ENCODE results near the gene CYREN. TPM values are rescaled to one million over a fixed set of nuclear protein-coding genes. Genes with fewer than 3 reads are reported as not detected.

The CYREN gene
- total and polyA plus RNA-seq, 4 donors, result 22.4 to 50.2 (median 39.7) TPM

DNA sequence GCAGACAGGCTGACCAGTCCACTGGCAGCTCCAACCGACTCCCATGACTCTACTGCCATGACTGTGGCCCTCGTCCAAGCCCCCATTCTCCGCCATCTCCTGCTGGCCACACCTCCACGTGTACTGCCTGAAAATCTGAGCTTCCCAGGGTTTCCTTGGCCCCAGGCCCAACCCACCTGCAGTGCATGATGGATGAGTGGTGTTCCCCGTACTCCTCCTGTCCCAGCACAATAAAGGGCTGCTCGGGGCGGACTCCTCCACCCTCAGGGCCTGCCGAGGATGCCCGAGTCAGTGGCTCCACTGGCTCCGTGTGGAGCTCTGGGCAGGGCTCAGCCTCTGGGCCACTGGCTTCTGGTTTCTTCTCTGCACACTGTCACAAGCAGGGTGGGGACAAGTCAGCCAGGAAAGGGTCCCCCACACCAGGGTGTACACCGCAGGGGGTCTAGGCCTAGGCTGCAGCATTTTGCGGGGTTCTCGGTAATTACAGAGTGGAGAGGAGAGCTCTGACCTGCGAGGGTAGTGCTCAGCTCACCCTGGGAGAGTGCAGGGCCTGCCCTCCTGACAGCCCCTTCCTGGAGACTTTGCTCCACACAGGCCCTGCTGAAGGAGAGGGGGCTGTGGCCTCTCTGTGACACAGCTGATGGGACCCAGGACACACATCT lies 25.6 kb upstream of the CYREN start:
- peaks cover 0 to 6% (median 5%) of the 10 kb centered on the region in 5 donors for H3K4me1 ChIP-seq (ENCODE audit: control insufficient read depth in 5 of 5, insufficient read depth in 5 of 5, low read length in 5 of 5)
- H3K4me3 ChIP-seq, result no peak overlapping the region
- no peaks in the 10 kb centered on the region for H3K27me3 ChIP-seq (ENCODE audit: control insufficient read depth in 3 of 3, insufficient read depth in 3 of 3, low read length in 2 of 3)
- peaks cover 0 to 2% (median 0%) of the 10 kb centered on the region in 4 donors for H3K9me3 ChIP-seq (ENCODE audit: control insufficient read depth in 4 of 4, insufficient read depth in 3 of 4, low read length in 3 of 4)
- DNase-seq (no peak), ATAC-seq (ENCODE audit: insufficient read depth, low FRiP score) (no peak)
- H3K9ac ChIP-seq (ENCODE audit: insufficient read depth in 1 of 2, low read length in 2 of 2), result no peak overlapping the region
- 96 to 98% methylated on average over 14 of the region's 14 CpGs for WGBS, 2 donors
- H3K27ac ChIP-seq (ENCODE audit: low read depth in 1 of 2, low read length in 1 of 2), result no peak overlapping the region
- TF ChIP-seq, protein P1, sequence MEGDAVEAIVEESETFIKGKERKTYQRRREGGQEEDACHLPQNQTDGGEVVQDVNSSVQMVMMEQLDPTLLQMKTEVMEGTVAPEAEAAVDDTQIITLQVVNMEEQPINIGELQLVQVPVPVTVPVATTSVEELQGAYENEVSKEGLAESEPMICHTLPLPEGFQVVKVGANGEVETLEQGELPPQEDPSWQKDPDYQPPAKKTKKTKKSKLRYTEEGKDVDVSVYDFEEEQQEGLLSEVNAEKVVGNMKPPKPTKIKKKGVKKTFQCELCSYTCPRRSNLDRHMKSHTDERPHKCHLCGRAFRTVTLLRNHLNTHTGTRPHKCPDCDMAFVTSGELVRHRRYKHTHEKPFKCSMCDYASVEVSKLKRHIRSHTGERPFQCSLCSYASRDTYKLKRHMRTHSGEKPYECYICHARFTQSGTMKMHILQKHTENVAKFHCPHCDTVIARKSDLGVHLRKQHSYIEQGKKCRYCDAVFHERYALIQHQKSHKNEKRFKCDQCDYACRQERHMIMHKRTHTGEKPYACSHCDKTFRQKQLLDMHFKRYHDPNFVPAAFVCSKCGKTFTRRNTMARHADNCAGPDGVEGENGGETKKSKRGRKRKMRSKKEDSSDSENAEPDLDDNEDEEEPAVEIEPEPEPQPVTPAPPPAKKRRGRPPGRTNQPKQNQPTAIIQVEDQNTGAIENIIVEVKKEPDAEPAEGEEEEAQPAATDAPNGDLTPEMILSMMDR (IDR thresholded peaks at IDR 0.05; ENCODE audit: control extremely low read depth, extremely low read depth), result no peak
- peaks cover 23 to 56% (median 30%) of the 10 kb centered on the region in 4 donors for H3K36me3 ChIP-seq (ENCODE audit: control insufficient read depth in 4 of 4, insufficient read depth in 4 of 4, low read length in 4 of 4)

- DNase-seq (no peak), ATAC-seq (ENCODE audit: insufficient read depth, low FRiP score) (no peak)
- 91 to 94% methylated on average over 4 of the region's 4 CpGs for WGBS, 2 donors
- TF ChIP-seq, protein P1 (IDR thresholded peaks at IDR 0.05; ENCODE audit: control extremely low read depth, extremely low read depth), result no peak
- Histone ChIP-seq H3K27ac (ENCODE audit: low read depth in 1 of 2, low read length in 1 of 2) (no peak overlapping the region), H3K27me3 (ENCODE audit: control insufficient read depth in 3 of 3, insufficient read depth in 3 of 3, low read length in 2 of 3) (no peaks in the 10 kb centered on the region), H3K4me1 (ENCODE audit: control insufficient read depth in 5 of 5, insufficient read depth in 5 of 5, low read length in 5 of 5) (peaks cover 0 to 4% (median 0%) of the 10 kb centered on the region in 5 donors), H3K9me3 (ENCODE audit: control insufficient read depth in 4 of 4, insufficient read depth in 3 of 4, low read length in 3 of 4) (peaks cover 0 to 2% (median 0%) of the 10 kb centered on the region in 4 donors), H3K9ac (ENCODE audit: insufficient read depth in 1 of 2, low read length in 2 of 2) (no peak overlapping the region), H3K36me3 (ENCODE audit: control insufficient read depth in 4 of 4, insufficient read depth in 4 of 4, low read length in 4 of 4) (peaks cover 23 to 54% (median 27%) of the 10 kb centered on the region in 4 donors), H3K4me3 (no peak overlapping the region)
Measured at GRCh38 chr7:135195156-135195555, 24.6 kb upstream of the CYREN start.

GRCh38 chr7:135194494-135195095 lies 24.1 kb upstream of the CYREN start:
- 92 to 93% methylated on average over 12 of the region's 12 CpGs for WGBS, 2 donors

More at GRCh38 chr7:135194494-135195095, 24.1 kb upstream of the CYREN start:
- Histone ChIP-seq H3K36me3 (ENCODE audit: control insufficient read depth in 4 of 4, insufficient read depth in 4 of 4, low read length in 4 of 4) (peaks cover 20 to 56% (median 25%) of the 10 kb centered on the region in 4 donors), H3K9ac (ENCODE audit: insufficient read depth in 1 of 2, low read length in 2 of 2) (no peak overlapping the region), H3K4me3 (no peak overlapping the region), H3K9me3 (ENCODE audit: control insufficient read depth in 4 of 4, insufficient read depth in 3 of 4, low read length in 3 of 4) (peaks cover 0 to 2% (median 0%) of the 10 kb centered on the region in 4 donors), H3K4me1 (ENCODE audit: control insufficient read depth in 5 of 5, insufficient read depth in 5 of 5, low read length in 5 of 5) (peaks cover 0 to 4% (median 0%) of the 10 kb centered on the region in 5 donors), H3K27ac (ENCODE audit: low read depth in 1 of 2, low read length in 1 of 2) (no peak overlapping the region), H3K27me3 (ENCODE audit: control insufficient read depth in 3 of 3, insufficient read depth in 3 of 3, low read length in 2 of 3) (no peaks in the 10 kb centered on the region)
- TF ChIP-seq, protein P1 (IDR thresholded peaks at IDR 0.05; ENCODE audit: control extremely low read depth, extremely low read depth), result no peak
- no peak for DNase-seq
- no peak for ATAC-seq (ENCODE audit: insufficient read depth, low FRiP score)

All from lung (tissue), 12 donors.